Endothelial cell of umbilical vein (primary cell): Measurements from ENCODE around the gene MTR.

Experiments used
- EZH2 ChIP-seq: IDR thresholded peaks from 2 replicates; pipeline ENCODE4 v1.6.1; 2012; ENCODE audit warnings: borderline replicate concordance, low read depth, mild to moderate bottlenecking, moderate library complexity, low read length, inconsistent platforms; ENCODE audit not compliant: severe bottlenecking
- JUN ChIP-seq: IDR thresholded peaks from 2 replicates; pipeline ENCODE4 v1.6.1; 2011; ENCODE audit warnings: borderline replicate concordance, low read depth; ENCODE audit not compliant: insufficient read length, insufficient read depth
- POLR2A ChIP-seq: IDR thresholded peaks from 2 replicates; pipeline ENCODE4 v1.6.1; 2012; ENCODE audit warnings: low read depth, mild to moderate bottlenecking, control low read depth, low read length
- POLR2AphosphoS5 ChIP-seq: IDR thresholded peaks from 2 replicates; pipeline ENCODE4 v1.6.1; 2012; ENCODE audit warnings: low read depth, mild to moderate bottlenecking, control low read depth, low read length, moderate library complexity; ENCODE audit not compliant: insufficient read depth
- TF ChIP-seq, protein P1 (sequence below), 2 donors: IDR thresholded peaks; 1 replicate in 1 of 2; 2 replicates in 1 of 2; pipeline ENCODE4 v1.5.1; 2011; ENCODE audit warnings: low read length in 2 of 2, mild to moderate bottlenecking in 2 of 2, moderate library complexity in 2 of 2, control low read depth in 1 of 2, inconsistent platforms in 1 of 2, low read depth in 1 of 2; ENCODE audit not compliant: insufficient read depth in 1 of 2; ENCODE audit errors: extremely low read depth in 1 of 2

DNA sequence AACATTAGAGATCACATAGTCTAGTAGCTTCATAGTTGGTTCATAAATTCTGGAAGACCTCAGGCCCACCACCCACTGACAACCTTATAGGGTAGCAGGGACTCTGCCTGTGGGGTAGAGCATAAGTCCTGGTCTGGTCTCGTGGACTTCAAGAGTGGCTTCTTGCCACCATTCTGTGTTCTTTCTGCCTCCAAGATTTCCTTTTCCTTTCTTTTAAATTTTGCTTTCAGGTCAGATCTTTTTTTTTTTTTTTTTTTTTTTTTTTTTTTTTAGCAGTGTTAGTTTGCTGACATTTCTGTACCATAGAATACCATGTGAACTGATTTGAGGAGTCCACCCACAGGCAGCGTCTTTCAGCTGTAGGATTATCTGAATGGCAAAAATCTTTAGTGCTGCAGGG, 28.5 kb downstream of the MTR start:
- TF ChIP-seq, protein P1, sequence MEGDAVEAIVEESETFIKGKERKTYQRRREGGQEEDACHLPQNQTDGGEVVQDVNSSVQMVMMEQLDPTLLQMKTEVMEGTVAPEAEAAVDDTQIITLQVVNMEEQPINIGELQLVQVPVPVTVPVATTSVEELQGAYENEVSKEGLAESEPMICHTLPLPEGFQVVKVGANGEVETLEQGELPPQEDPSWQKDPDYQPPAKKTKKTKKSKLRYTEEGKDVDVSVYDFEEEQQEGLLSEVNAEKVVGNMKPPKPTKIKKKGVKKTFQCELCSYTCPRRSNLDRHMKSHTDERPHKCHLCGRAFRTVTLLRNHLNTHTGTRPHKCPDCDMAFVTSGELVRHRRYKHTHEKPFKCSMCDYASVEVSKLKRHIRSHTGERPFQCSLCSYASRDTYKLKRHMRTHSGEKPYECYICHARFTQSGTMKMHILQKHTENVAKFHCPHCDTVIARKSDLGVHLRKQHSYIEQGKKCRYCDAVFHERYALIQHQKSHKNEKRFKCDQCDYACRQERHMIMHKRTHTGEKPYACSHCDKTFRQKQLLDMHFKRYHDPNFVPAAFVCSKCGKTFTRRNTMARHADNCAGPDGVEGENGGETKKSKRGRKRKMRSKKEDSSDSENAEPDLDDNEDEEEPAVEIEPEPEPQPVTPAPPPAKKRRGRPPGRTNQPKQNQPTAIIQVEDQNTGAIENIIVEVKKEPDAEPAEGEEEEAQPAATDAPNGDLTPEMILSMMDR (IDR thresholded peaks at IDR 0.05; ENCODE audit: extremely low read depth in 1 of 2, insufficient read depth in 1 of 2, low read depth in 1 of 2, low read length in 2 of 2): no peak
- no peak for TF ChIP-seq EZH2
- TF ChIP-seq POLR2AphosphoS5: no peak
- TF ChIP-seq POLR2A: no peak
- no peak for TF ChIP-seq JUN
